ENCODE measurements around the gene PBX1. TPM values are rescaled to one million over a fixed set of nuclear protein-coding genes. Genes with fewer than 3 reads are reported as not detected.

Gene PBX1
- total RNA-seq, 1 donor from 2014 or later = 11.5 TPM

GRCh38 chr1:164712131-164713036, 153.4 kb downstream of the PBX1 start:
- DNase-seq (ENCODE audit: extremely low read depth, low read depth, low spot score) = peak; percentile 25

- no peak for DNase-seq (ENCODE audit: extremely low read depth, low read depth, low spot score)
Observed at GRCh38 chr1:164713456-164714207, 154.6 kb downstream of the PBX1 start.

GRCh38 chr1:164716992-164717703, 158.2 kb downstream of the PBX1 start:
- DNase-seq (ENCODE audit: extremely low read depth, low read depth, low spot score) = no peak

GRCh38 chr1:164718821-164719220, 159.8 kb downstream of the PBX1 start:
- DNase-seq (ENCODE audit: extremely low read depth, low read depth, low spot score) = no peak

- no peak for DNase-seq (ENCODE audit: extremely low read depth, low read depth, low spot score)
Observed at GRCh38 chr1:164719676-164720439, 160.9 kb downstream of the PBX1 start.

GRCh38 chr1:164720440-164721227, 161.7 kb downstream of the PBX1 start:
- DNase-seq (ENCODE audit: extremely low read depth, low read depth, low spot score) = no peak

GRCh38 chr1:164721228-164721496, 162.2 kb downstream of the PBX1 start:
- no peak for DNase-seq (ENCODE audit: extremely low read depth, low read depth, low spot score)

GRCh38 chr1:164723296-164723798, 164.4 kb downstream of the PBX1 start:
- no peak for DNase-seq (ENCODE audit: extremely low read depth, low read depth, low spot score)

- no peak for DNase-seq (ENCODE audit: extremely low read depth, low read depth, low spot score)
Observed at GRCh38 chr1:164725401-164725800, 166.4 kb downstream of the PBX1 start.

- DNase-seq (ENCODE audit: extremely low read depth, low read depth, low spot score) = no peak
Observed at GRCh38 chr1:164726235-164726634, 167.3 kb downstream of the PBX1 start.

- DNase-seq (ENCODE audit: extremely low read depth, low read depth, low spot score) = no peak
Observed at GRCh38 chr1:164728719-164729118, 169.7 kb downstream of the PBX1 start.

- no peak for DNase-seq (ENCODE audit: extremely low read depth, low read depth, low spot score)
Observed at GRCh38 chr1:164731161-164731876, 172.3 kb downstream of the PBX1 start.

GRCh38 chr1:164733070-164733469, 174.1 kb downstream of the PBX1 start:
- DNase-seq (ENCODE audit: extremely low read depth, low read depth, low spot score) = no peak

GRCh38 chr1:164733734-164734133, 174.8 kb downstream of the PBX1 start:
- DNase-seq (ENCODE audit: extremely low read depth, low read depth, low spot score) = no peak

- DNase-seq (ENCODE audit: extremely low read depth, low read depth, low spot score) = no peak
Observed at GRCh38 chr1:164735315-164736052, 176.5 kb downstream of the PBX1 start.

- no peak for DNase-seq (ENCODE audit: extremely low read depth, low read depth, low spot score)
Observed at GRCh38 chr1:164736137-164736536, 177.2 kb downstream of the PBX1 start.

- DNase-seq (ENCODE audit: extremely low read depth, low read depth, low spot score) = no peak
Observed at GRCh38 chr1:164739189-164739588, 180.2 kb downstream of the PBX1 start.

- no peak for DNase-seq (ENCODE audit: extremely low read depth, low read depth, low spot score)
Observed at GRCh38 chr1:164740000-164740526, 181.1 kb downstream of the PBX1 start.

All from glomerular endothelial cell (primary cell).